Liver (tissue), 3 donors: ENCODE measurements around the gene PKD1.

Experiments
- HNF4A ChIP-seq, 2 donors: conservative IDR thresholded peaks; 2 replicates each; pipeline ENCODE4 v1.6.1; 2016; ENCODE audit warnings: antibody characterized with exemption in 2 of 2, mild to moderate bottlenecking in 2 of 2
- JUND ChIP-seq, 2 donors: IDR thresholded peaks; 2 replicates each; pipeline ENCODE4 v1.6.1; 2016; ENCODE audit warnings: antibody characterized with exemption in 2 of 2
- REST ChIP-seq: IDR thresholded peaks from 2 replicates; pipeline ENCODE4 v1.6.1; 2016; ENCODE audit warnings: antibody characterized with exemption, mild to moderate bottlenecking
- TAF1 ChIP-seq: conservative IDR thresholded peaks from 2 replicates; pipeline ENCODE4 v1.6.1; 2016; ENCODE audit warnings: antibody characterized with exemption, mild to moderate bottlenecking
- TF ChIP-seq, protein P1 (sequence below): fragments of 150-350 bp; IDR thresholded peaks from 2 replicates; pipeline ENCODE4 v1.5.1; 2017; ENCODE audit warnings: improper control_type of control experiment, low read depth, low read length; ENCODE audit not compliant: missing input control
- TF ChIP-seq, protein P2 (sequence below): IDR thresholded peaks from 2 replicates; pipeline ENCODE4 v1.6.1; 2016; ENCODE audit warnings: antibody characterized with exemption
- donor health status: healthy.
- donor health status: healthy.

DNA sequence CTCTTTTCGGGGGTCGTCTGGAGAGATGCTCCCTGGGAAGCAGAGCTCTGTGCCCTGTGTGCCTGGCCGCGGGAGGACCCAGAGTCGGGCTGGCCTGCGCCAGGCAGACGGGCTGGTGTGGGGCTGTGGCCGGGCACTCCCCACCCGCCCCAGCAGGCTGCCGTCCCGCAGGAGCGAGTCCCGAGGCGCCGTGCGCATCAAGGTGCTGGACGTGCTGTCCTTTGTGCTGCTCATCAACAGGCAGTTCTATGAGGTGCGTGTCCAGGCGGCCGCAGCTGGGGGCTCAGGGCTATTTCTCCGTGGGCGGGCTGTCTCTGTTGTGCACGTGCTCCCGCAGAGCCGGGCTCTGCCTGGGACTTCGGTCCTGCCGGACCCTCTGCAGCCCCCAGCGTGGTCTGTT, 72.9 kb downstream of the PKD1 start:
- TF ChIP-seq, protein P1, sequence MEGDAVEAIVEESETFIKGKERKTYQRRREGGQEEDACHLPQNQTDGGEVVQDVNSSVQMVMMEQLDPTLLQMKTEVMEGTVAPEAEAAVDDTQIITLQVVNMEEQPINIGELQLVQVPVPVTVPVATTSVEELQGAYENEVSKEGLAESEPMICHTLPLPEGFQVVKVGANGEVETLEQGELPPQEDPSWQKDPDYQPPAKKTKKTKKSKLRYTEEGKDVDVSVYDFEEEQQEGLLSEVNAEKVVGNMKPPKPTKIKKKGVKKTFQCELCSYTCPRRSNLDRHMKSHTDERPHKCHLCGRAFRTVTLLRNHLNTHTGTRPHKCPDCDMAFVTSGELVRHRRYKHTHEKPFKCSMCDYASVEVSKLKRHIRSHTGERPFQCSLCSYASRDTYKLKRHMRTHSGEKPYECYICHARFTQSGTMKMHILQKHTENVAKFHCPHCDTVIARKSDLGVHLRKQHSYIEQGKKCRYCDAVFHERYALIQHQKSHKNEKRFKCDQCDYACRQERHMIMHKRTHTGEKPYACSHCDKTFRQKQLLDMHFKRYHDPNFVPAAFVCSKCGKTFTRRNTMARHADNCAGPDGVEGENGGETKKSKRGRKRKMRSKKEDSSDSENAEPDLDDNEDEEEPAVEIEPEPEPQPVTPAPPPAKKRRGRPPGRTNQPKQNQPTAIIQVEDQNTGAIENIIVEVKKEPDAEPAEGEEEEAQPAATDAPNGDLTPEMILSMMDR = no peak
- TF ChIP-seq JUND (IDR thresholded peaks at IDR 0.05) (no peak), HNF4A (conservative IDR thresholded peaks at IDR 0.05) (no peak), REST (no peak), TAF1 (no peak)
- TF ChIP-seq, protein P2, sequence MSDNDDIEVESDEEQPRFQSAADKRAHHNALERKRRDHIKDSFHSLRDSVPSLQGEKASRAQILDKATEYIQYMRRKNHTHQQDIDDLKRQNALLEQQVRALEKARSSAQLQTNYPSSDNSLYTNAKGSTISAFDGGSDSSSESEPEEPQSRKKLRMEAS = no peak
